Activated CD8-positive, alpha-beta memory T cell treated with anti-CD3 and anti-CD28 coated beads, Interleukin-2, amount 50 U/mL, for 4 hours (primary cell): ENCODE measurements around the gene SETD3.
"Not testable (repeated sequence)": the region's sequence is repeated elsewhere in the genome, so short reads cannot be mapped to it uniquely, and the experiment has no call there.

Experiments used
- DNase-seq: peaks from one replicate; pipeline ENCODE4 v3.0.0-alpha.2; 2020

The SETD3 gene

DNA sequence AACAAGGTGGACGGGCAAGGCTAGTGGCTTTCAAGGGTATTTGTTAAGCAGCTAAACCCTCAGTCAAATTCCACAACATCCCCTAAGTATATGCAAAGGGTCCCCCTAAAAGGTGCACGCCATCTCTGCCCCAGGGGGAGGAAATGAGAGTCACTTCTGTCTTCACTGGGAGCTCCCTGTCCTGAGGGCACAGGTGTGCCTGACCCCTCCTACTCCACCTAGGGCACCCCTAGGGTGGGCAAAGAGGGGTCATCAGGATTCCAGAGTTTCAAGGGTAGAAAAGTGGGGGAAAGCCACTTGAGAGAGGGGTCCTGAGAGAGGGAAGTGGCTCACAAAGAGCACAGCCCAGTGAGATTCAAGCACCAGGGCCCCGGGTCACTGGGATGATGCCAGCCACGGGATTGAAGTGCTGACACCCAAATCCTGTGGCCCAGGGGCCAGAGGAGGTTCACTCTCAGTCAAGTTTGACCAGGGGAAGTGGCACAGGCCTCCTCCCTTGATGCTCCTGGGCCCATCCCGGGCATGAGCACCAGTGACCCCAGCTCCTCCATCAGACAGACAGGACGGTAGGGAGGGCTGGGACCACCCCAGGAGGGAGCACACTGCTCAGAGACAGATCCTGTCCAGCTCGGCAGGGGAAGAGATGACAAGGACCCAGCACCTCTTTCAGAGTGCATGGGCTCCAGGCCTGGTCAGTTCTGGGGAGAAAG, 126.3 kb downstream of the SETD3 start:
- DNase-seq = no peak

DNA sequence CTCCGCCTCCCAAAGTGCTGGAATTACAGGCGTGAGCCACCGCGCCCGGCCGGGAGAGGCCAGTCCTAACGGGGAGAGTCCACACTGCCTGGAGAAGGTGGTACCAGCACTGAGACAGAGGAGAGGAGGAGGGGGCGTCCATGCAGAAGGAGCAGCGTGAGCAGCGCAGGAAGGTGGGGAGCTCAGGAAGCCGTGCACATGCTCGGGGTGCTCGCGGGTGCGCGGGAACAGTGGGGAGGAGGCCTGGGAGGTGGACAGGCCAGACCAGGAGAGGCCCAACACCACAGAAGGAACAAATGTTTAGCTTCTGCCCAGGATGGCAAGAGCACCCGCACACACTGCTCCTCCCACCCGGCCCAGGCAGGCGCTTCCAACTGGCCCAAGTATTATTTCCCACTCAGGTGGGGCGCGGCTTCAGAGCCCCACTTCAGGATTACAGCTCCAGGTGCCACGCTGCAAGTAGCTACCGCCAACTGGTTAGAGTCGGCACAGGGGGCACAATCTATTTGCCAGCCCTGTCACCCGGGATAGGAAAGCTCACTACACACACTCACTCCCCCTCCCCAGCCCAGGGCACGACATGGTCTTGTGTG, 127.9 kb downstream of the SETD3 start:
- no peak for DNase-seq

GRCh38 chr14:99351166-99352007, 129.3 kb downstream of the SETD3 start:
- DNase-seq = no peak

GRCh38 chr14:99350751-99351150, 129.9 kb downstream of the SETD3 start:
- DNase-seq = no peak

DNA sequence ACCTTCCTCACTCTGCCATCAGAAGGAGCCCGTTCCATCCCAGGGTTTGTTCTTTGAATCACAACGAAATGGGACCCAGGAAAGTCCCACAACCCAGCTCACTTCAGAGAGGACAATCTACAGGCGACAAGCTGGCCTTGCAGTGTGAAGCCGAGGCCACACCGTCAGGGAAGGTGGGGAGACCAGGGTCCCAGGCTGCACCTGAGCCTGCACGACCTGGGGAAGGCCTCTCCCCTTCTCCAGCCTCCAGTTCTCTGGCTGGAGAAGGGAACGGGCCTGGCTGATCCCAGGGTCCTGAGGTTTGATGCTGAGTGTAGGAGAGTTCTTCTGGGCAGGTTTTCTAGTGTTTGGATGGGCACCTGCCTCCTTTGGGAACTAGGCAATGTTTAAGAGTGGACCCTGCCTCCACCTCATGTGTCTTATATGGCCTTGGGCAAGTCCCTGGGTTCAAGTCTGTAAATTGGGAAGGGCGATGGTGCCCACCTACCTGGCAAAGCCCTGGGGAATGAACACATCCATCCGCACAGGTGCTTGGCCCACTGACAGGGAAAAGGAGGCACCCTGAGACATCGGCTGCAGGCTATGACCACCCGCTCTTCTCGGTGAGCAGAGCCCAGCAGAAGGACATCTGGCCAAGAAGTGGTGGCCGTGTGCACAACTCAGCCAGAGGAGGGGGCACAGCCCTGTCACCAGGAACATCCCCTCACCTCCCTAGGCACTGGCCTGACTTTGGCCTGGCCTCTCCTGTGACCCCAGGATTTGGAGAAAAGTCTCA, 130.8 kb downstream of the SETD3 start:
- DNase-seq = no peak

DNA sequence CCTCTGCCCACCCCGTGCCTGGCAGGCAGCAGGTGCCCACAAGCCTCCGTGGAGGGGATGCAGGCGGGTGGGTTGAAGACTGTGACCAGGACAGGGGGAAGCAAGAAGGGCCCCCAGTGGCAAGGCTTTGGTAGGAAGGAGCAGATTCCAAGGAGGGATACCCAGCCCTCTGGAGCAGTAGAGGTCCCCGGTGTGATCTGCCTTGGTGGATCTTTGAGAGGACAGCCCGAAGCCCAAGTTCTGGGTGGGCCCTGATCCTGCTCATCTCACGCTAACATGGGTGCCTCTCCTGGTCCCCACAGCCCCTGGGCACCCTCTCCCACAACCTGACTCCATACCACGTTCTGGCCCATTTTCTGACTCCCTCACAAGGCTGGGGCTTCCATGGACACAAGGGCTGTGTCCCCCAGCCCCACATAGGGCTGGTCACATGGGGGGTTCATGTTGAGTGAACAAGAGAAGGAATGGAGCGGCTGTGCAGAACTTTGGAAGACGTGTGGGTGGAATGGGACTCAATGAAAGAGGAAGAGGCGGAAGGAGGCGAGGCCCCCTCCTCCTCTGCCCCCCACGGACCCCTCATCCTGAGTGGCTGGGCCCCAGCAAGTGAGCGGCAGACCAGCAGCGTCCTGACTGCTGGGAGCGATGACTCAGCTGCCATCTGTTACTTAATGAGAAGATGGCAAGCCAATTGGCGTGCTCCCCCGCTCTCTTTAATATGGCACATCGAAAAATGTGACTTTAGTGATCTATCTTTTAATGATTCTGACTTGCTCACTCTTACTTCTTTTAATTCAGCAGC, 131.6 kb downstream of the SETD3 start:
- no peak for DNase-seq

DNA sequence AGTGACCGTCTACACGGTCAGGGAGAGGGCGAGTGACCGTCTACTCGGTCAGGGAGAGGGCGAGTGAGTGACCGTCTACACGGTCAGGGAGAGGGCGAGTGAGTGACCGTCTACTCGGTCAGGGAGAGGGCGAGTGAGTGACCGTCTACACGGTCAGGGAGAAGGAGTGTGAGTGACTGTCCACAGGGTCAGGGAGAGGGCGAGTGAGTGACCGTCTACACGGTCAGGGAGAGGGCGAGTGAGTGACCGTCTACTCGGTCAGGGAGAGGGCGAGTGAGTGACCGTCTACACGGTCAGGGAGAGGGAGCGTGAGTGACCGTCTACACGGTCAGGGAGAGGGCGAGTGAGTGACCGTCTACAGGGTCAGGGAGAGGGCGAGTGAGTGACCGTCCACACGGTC, 132.4 kb downstream of the SETD3 start:
- not testable (repeated sequence) for DNase-seq
